Measurements from ENCODE around the gene TFCP2L1.

Gene TFCP2L1

DNA sequence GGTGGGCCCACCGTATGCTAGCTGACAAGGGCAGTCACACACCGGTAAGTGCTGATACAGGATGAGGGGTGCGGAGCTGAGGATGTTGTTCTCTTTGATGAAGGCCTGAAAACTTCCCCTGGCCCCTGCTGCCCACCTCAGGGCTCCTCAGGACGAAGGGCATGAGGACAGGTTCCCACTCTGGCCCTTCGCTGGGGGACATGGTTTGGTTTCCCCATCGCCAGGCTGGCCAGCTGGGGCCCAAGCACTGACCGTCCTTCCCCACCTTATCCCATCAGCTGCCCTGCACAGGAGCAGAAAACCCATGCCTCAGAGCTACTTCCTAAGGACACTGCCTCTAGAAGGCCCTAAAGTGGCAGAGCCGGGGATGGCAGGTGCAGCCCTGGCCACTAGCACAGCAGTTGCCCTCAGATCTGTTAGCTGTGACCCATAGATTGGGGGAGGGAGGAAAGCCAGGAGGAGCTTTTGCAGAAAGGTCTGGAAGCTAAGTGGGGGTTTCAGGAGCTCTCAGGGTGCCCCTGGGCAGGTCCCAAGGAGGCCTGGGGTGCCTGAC lies 66.5 kb downstream of the TFCP2L1 start:
- DNase-seq (ENCODE audit: low spot score), result no peak

DNA sequence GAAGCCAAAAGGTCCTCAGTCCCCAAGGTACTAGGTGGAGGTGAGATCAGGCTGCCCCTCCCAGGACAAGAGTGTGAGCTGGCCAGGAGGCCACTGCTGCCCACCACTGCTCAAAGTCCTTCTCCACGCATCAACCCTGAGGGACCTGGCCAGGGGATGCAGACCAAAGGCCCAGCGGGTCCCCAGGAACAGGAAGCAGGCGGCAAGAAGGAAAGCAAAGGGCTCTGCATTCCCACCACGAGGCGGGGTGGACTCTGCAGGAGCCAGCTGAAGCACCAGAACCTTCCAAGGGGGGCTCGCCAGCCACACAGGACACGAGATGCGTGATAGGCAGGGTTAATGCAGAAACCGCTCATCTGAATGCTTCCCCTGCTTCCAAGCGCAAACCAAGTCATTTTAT lies 67.4 kb downstream of the TFCP2L1 start:
- no peak for DNase-seq (ENCODE audit: low spot score)

DNA sequence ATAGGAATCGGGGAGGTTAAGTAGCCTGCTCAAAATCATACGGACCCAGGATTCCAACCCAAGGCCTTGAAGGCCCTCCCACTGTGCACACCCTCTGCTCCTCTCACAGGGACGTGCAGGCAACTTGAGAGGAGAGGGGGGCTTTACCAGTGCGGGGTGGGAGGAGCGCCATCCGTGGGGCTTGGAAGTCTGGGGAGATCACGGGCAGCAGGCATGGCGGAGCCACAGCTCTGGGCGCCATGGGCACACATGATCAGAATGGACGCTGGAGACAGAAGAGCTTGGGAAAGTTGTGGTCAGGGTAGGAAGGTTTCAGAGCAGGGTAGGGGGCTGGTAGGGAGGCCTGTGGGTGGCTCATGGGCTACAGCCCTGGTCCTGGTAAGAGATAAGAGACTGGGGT lies 70.7 kb downstream of the TFCP2L1 start:
- no peak for DNase-seq (ENCODE audit: low spot score)

DNA sequence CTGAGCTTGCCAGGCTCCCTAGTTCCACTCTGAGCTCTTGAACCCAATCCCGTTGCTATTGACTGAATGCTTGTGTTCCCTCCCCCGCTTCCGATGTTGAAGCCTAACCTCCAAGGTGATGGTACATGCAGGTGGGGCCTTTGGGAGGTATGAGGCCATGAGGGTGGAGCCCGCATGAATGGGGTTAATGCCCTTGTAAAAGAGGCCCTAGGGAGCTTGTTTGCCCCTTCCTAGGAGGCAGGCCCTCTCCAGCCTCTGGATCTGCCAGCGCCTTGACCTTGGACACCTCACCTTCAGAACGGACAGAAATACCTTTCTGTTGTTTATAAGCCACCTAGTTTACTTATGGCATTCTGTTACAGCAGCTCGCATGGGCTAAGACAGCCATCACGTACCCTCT lies 71.6 kb downstream of the TFCP2L1 start:
- no peak for DNase-seq (ENCODE audit: low spot score)

DNA sequence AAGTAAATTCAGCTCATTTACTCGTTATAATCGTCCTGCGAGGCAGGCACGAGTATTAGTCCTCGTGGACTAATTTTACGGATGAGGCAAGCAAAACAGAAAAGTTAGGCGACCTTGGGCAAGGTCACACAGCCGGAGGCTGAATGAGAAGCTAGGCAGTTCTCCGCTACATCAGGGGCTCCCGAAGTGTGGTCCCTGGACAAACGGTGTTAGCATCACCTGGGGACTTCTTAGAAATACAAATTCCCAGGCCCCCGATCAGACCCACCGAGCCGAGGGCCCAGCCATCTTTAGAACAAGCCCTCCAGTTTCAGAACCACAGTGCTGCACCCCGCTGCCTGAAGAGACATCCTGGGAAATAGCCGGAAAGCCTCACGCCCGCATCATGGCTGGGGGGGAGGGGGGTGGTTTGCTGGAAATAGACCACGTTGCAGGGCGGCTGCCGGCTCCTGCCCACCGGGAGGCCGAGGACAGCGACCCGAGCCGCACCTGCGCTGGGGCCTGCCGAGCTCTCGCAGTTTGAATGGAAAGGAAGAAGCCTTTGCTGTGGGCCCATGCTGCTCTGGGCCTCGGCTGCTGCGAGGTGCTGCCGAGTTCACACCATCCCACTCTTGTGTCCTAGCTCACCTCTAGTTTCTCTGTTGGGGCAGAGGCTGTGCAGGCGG lies 72.2 kb downstream of the TFCP2L1 start:
- DNase-seq (ENCODE audit: low spot score), result no peak

DNA sequence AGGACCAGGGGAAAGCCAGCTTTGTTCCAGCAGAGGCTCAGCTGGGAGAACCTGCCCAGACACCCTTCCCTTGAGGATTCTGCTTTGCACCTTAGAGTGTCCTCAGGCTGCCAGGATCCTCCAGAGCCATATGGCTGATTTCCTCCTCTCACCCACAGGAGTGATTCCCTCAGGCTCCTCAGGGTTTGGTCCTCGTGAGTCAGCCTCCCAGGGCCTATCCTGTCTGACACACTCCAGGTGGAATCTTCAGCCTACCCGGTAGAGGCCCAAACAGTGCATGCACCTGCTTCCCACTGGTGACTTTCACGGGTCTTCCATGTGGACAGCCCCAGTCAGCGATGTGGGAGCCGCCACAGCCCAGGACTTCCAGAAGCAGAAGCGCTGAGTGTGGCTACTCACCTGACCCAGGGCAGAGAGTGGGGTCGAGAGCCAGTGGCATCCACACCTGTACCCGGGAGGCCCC lies 73.3 kb downstream of the TFCP2L1 start:
- DNase-seq (ENCODE audit: low spot score), result no peak

DNA sequence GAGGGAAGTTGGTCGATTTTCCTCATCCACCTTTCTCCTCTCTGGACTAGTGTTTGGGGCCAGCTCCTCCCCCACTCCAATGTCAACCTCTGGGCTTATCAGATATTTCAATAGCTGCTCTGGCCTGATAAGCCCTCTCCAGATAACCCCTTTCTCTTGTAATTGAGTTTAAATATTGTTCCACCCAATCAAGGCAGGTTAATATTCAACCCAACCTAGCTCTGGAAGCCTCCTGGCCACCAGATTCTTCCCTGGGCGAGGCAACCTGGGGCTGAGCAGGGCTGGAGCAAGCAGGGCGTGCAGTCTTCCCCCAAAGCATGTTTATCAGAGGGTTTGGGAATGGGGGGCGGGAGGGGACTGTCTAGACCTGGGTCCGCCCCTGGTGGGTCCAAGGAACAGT lies 73.8 kb downstream of the TFCP2L1 start:
- no peak for DNase-seq (ENCODE audit: low spot score)

DNA sequence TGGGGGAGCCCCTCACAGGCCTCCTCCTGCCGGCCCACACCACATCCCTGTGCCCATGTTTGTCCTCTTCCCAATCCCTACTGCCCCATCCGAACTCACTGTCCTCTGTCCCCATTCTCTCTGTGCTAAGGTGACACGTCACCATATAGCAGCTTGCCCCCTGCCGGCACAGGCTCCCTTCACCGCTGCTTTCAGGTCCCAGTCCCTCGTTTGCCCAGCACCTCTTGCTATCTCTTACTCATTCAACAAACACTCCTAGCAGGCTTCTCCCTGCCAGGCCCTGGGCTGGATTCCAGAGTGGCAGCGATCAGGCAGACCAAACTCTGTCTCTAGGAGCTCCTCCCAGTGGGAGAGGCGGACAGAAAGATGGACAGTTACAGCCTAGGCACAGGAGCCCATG lies 74.3 kb downstream of the TFCP2L1 start:
- DNase-seq (ENCODE audit: low spot score), result no peak

DNA sequence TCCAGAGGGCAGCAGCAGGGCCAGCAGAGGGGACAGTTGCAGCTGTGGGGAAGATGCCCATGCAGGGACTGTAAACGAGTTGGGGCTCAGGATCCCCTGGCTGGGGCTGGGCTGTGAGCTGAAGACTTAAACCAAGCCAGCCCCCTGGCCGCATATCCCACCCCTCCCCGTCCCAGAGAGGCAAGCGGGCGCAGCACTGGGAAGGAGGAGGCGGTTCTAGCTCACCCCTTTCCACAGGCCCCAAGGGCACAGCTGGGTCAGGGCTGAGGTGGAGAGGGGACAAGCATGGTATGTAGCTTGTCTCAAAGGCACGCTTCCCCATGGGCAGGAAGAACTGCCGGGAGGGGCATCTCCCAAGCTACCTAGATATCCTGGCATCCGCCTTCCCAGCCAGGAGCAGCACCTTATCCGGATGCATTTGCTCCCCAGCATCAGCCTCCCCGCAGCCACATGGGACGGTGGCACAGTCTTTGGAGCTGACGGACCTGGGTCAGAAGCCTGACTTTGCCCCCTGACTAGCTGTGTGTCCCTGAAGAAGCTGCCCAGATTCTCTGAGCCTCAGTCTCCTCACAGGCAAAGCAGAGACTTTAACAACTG lies 75.9 kb downstream of the TFCP2L1 start:
- no peak for DNase-seq (ENCODE audit: low spot score)

DNA sequence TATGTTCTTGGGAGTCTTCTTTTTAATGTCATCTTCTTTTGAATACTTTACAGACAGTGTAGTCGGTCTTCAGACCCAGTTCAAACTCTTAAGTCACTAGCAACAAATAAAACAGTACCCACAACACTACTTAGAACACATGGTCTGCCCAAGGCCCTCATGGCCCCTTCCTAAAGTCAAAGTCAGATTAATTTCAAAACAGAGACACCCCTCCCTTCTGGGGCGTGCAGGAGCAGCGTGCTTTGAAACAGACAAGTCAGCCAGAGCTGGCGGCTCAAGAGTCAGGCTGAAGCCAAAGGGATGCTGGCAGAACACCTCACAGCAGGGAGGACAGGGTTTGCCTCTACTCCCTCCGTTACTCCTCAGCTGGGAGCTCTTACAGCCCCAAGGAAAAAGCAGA lies 77.5 kb downstream of the TFCP2L1 start:
- no peak for DNase-seq (ENCODE audit: low spot score)

DNA sequence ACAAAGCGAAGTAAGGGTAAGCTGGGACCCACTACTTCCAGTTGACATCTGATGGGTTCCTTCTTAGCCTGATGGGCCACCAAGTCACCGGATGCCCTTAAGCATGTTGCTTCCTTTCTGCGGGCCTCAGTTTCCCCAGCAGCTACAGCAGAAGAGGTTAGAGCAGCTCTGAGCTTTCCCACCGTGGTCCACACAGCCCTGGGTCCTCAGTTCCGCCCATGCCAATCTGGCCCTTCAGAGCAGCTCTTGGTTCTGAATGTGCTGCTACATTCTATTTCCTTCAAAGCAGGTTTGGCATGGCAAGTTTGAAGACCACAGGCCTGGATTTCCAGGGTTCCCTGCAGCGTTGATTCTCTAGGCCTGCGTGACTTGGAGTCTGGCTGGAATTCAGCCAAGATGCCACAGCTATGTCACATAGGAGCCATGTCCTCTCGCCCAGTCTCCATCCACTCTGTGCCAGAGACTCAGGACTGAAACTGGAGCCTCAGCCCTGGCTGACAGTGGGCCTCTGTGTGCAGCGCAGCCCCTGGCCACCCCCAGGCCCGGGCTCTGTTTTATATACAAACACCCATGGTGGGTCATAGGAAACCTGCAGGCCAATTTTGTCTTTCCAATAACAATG lies 79.6 kb downstream of the TFCP2L1 start:
- no peak for DNase-seq (ENCODE audit: low spot score)

DNA sequence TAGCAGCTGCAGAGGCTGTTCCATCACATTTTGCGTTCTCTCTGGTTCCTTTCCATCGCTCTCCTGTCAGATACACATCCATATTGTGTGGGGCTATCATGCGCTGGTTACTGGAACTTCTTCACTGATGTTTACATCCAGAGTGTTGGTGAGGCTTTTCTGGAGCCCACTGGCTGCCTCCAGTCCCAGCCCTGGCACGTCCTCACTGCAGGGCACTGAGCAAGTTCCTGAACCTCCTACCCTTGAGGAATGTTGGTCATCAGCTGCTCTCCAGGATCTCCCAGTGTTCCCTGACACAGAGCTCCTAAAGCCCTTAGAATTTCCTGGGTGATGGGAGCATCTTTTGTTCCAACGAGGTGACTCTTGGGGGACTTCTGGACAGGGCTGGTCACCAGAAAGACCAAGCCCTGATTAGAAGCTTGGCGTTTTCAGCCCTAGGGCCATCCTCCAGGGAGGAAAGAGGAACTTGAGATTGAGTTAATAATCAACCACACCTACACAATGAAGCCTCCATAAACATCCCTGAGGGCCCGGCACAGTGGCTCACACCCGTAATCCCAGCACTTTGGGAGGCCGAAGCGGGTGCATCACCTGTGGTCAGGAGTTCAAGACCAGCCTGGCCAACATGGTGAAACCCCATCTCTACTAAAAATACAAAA lies 81.3 kb downstream of the TFCP2L1 start:
- DNase-seq (ENCODE audit: low spot score), result no peak

DNA sequence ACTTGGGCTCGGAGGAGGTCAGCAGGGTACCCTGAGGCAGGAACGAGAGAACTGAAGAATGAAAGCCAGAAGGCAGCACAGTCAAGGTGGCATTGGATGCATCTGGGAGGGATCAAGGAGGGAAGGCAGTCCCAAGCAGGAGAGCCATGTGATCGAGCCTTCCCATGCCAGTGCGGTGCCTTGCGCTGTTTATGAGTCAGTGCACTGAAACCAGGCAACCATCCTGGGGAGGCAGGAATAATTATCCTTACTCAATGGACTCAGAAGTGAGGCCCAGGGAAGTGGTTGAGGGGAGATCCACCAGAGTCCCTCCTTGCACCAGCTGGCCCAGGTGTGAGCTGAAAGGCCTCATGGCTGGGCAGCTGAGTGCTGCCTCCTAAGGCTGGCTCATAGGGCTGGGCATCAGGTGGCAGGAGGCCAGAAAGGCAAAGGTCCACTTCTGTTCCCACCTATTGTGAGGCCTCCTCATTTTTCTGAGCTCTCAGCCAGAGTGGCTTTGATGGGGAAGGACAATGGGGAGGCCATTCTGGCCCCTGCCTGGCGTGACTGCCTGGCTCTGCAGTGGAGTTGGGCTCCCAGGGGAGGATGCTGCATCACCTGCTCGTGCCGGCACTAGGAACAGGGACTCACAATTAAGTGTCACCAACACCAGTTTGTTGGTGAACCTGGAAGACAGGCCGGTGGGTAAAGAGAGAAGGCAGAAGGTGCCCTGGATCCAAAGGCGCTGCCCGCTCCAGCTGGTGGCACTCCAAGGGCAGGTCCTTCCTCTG lies 82.3 kb downstream of the TFCP2L1 start:
- DNase-seq (ENCODE audit: low spot score), result no peak

DNA sequence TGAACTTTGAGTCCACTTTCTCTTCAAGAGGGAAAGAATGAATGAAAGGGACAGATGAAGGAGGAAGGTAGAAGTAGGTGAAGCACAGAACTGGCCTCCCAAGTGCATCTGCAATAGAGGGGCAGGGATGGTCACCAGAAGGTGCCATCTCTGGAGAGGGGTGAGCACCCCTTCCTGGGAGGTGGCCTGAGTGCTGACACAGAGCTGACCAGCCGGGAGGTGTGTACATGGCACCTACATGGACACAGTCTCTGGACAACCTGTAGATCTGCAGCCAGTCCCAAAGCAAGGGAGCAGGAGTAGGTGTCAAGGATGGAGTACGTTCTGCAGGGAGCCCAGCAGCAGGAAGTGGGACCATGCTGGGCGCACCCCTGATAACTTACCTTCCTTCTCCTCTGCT lies 83.2 kb downstream of the TFCP2L1 start:
- DNase-seq (ENCODE audit: low spot score), result no peak

DNA sequence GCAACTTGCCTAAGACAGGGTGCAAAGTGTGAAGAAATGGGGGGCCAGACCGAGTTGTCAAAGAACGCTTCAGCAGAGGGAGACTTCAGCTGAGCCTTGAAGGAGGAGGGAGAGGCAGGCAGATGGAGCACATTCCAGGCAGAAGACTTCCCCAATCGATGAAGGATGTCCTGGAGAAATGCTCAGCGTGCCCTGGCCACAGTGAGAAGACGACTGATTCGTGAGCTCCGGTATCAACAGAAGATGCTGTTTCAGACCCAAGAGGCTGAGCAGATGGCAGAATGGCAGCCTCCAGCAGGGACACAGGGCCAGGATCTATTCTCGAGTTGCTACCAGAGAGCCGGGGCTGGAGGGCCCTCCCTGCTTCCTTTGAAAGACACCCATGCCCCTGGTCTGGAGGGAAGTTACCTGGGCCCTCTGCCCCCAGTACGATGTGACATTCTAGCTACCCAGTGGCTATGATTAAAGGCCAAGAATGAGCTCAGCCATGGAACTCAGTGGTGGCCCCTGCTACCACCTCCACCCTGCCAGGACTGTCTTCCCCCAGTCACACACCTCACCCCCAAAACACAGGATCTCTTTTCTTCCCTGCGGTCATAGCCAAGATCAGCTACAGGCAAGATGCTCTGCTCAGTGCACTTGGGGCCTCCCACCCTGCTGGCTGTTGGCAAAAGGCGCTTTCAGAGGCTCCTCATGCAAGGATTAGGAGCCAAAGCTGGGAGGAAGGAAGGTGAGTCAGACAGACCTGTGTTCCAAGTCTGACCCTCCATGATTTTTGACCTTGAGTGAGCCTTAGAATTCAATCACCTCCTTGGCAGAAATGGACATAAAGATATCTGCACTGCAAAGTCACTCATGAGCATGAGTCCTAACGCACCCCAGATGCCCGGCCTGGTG lies 84.3 kb downstream of the TFCP2L1 start:
- DNase-seq (ENCODE audit: low spot score), result no peak

DNA sequence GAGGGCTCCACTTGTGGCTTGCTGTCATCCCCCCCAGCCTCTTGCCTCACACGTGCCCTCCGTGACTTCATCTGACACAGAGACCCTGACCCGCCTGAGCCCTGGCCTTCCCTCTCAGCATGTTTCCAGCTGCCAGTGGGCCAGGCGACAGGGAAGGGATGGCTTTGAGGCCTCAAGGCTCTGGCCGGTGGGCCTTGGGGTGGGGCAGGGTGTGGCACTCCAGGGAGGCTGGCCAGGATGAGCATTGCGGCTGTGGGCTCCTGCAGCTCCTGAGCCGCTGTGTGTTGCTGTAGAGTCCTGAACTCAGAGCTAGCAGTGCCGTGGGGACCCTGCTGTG lies 85.0 kb downstream of the TFCP2L1 start:
- DNase-seq (ENCODE audit: low spot score), result no peak

DNA sequence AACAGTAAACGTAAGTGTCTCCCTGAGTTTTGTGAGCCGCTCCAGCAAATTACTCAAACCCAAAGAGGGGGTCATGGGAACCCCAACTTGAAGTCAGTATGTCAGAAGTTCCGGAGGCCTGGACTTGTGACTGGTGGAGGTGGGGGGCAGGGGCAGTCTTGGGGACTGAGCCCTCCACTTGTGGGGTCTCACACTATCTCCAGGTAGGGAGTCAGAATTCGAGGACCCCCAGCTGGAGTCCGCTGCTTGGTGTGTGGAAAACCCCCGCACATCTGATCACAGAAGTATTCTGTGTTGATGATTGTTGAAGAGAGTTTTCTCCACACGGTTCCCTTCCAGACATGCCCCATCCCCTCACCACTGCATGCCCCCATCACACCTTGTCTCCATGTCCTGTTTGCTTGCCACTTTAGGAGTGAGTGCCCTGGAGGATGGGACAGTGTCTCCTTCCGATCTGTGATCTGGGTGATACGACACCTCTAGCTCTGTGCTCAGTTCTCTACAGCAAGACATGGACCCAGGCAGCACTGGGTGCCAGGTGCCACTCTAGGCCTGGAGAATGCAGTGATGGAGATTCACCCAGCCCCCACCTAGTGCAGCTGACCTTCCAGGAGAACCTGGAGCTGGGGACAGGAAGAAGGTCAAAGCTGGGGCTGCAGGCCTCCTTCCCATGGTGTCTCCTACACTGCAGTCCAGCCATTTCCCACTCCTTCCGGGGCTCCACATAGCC lies 85.6 kb downstream of the TFCP2L1 start:
- no peak for DNase-seq (ENCODE audit: low spot score)

DNA sequence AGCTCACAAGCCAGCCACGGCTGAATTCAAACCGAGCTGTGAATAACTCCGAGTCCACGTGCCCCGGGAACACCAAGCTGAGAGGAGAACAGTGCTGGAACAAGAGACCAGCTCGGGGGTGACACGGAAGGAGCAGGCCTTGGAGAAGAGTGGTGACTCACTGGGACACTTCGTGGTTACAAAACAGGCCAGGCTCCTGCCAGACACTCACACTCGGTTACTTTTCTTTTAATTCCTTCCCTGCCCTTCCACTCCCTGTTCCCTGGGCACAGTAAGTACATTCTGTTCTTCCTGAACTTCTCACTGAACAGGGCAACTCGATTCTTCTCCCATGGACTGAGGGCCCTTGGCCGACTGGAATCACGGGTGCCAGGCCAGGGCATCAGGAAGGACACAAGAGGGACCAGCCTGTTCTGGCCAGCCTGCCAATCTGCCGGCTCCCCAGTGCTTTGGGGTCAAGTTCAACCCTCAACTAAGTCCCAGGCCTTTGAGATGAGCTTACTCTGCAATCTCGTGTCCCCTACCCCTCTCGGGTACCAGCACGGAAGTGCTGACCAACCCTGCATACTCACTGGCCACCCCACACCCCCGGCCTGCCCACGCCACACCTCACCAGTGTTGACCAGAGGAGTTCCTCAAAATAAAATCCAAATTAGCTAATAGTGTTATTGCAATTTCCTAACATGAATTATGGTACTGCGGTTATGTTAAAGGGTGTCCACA lies 87.5 kb downstream of the TFCP2L1 start:
- no peak for DNase-seq (ENCODE audit: low spot score)

DNA sequence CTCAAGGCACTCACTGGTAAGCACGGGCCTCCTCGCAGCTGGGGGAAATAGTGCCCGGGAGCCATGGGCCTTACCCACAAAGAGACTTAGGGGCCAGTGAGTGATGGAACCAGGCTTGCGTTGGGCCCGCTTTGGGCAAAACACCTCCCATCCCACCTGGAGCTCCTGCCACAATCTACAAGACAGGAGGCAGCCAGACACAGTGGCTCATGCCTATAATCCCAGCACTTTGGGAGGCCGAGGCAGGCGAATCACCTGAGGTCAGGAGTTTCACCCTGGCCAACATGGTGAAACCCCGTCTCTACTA lies 88.2 kb downstream of the TFCP2L1 start:
- no peak for DNase-seq (ENCODE audit: low spot score)
